IMR-90 (cell line): ENCODE results near the gene MPL.

ENCODE experiments used
- CEBPB ChIP-seq: IDR thresholded peaks from 2 replicates; pipeline ENCODE4 v1.6.1; 2012; ENCODE audit warnings: low read depth, low read length, improper control_type of control experiment
- MAFK ChIP-seq: IDR thresholded peaks from 2 replicates; pipeline ENCODE4 v1.6.1; 2012; ENCODE audit warnings: low read depth, low read length, improper control_type of control experiment
- NFE2L2 ChIP-seq: fragments of 150-350 bp; IDR thresholded peaks from 2 replicates; pipeline ENCODE4 v1.6.1; 2016; ENCODE audit warnings: low read depth, mild to moderate bottlenecking, low read length
- POLR2A ChIP-seq: IDR thresholded peaks from 2 replicates; pipeline ENCODE4 v1.6.1; 2012; ENCODE audit warnings: mild to moderate bottlenecking, low read depth, low read length
- RCOR1 ChIP-seq: IDR thresholded peaks from 2 replicates; pipeline ENCODE4 v1.6.1; 2012; ENCODE audit warnings: mild to moderate bottlenecking, low read length, improper control_type of control experiment; ENCODE audit not compliant: insufficient replicate concordance
- SMC3 ChIP-seq: fragments of 150-350 bp; IDR thresholded peaks from 2 replicates; pipeline ENCODE4 v1.6.1; 2016; ENCODE audit warnings: low read depth, mild to moderate bottlenecking, antibody characterized with exemption, low read length, moderate library complexity
- USF2 ChIP-seq: fragments of 150-350 bp; IDR thresholded peaks from 2 replicates; pipeline ENCODE4 v1.6.1; 2017; ENCODE audit warnings: mild to moderate bottlenecking, antibody characterized with exemption, low read length, low read depth
- TF ChIP-seq, protein P1 (sequence below): conservative IDR thresholded peaks from 2 replicates; pipeline ENCODE4 v1.5.1; 2012; ENCODE audit warnings: mild to moderate bottlenecking, low read depth, low read length, improper control_type of control experiment

GRCh38 chr1:43372172-43372571, 34.6 kb downstream of the MPL start:
- no peak for TF ChIP-seq SMC3
- TF ChIP-seq CEBPB, result no peak
- TF ChIP-seq, protein P1, sequence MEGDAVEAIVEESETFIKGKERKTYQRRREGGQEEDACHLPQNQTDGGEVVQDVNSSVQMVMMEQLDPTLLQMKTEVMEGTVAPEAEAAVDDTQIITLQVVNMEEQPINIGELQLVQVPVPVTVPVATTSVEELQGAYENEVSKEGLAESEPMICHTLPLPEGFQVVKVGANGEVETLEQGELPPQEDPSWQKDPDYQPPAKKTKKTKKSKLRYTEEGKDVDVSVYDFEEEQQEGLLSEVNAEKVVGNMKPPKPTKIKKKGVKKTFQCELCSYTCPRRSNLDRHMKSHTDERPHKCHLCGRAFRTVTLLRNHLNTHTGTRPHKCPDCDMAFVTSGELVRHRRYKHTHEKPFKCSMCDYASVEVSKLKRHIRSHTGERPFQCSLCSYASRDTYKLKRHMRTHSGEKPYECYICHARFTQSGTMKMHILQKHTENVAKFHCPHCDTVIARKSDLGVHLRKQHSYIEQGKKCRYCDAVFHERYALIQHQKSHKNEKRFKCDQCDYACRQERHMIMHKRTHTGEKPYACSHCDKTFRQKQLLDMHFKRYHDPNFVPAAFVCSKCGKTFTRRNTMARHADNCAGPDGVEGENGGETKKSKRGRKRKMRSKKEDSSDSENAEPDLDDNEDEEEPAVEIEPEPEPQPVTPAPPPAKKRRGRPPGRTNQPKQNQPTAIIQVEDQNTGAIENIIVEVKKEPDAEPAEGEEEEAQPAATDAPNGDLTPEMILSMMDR, result no peak
- TF ChIP-seq RCOR1, result no peak
- TF ChIP-seq POLR2A, result no peak
- TF ChIP-seq NFE2L2, result no peak
- TF ChIP-seq MAFK, result no peak
- no peak for TF ChIP-seq USF2
